BLaER1 treated with 17β-estradiol and CSF1 and Interleukin-3, amounts not matched to agents 10 nM and 100 nM (cell line): ENCODE data around the gene POU6F1.
"Not testable (repeated sequence)": the region's sequence is repeated elsewhere in the genome, so short reads cannot be mapped to it uniquely, and the experiment has no call there.

Experiments used
- H3K27ac ChIP-seq, 11 experiments: shearing (Covaris generic); formaldehyde crosslinking; 2 replicates each; pipeline ENCODE4 v1.8.1; 2022
- H3K27me3 ChIP-seq, 11 experiments: shearing (Covaris generic); formaldehyde crosslinking; 2 replicates each; pipeline ENCODE4 v1.8.1; 2022
- H3K36me3 ChIP-seq, 11 experiments: shearing (Covaris generic); formaldehyde crosslinking; 2 replicates each; pipeline ENCODE4 v1.8.1; 2022
- H3K4me1 ChIP-seq, 10 experiments: shearing (Covaris generic); formaldehyde crosslinking; 2 replicates each; pipeline ENCODE4 v1.8.1; 2022
- H3K4me2 ChIP-seq, 11 experiments: shearing (Covaris generic); formaldehyde crosslinking; 2 replicates each; pipeline ENCODE4 v1.8.1; 2022
- H3K4me3 ChIP-seq, 10 experiments: shearing (Covaris generic); formaldehyde crosslinking; 2 replicates each; pipeline ENCODE4 v1.8.1; 2022
- H3K9ac ChIP-seq, 11 experiments: shearing (Covaris generic); formaldehyde crosslinking; 2 replicates each; pipeline ENCODE4 v1.8.1; 2022
- H3K9me3 ChIP-seq, 11 experiments: shearing (Covaris generic); formaldehyde crosslinking; replicated peaks in 1 of 11; 2 replicates each; pipeline ENCODE4 v1.8.1; 2022
- H4K20me1 ChIP-seq, 11 experiments: shearing (Covaris generic); formaldehyde crosslinking; 2 replicates each; pipeline ENCODE4 v1.8.1; 2022
- Cebpa-rat ChIP-seq, 11 experiments: shearing (Covaris generic); IDR thresholded peaks; 2 replicates each; pipeline ENCODE4 v1.8.1; 2022

Gene POU6F1

GRCh38 chr12:51238510-51239334 is 20.9 kb upstream of the POU6F1 start, which contains the start of gene DAZAP2:
DAZAP2 (plus strand) TSS chr12:51238826; CDS start chr12:51238908, 82 bp downstream.
- H3K27me3 ChIP-seq, result no peaks in the 10 kb centered on the region
- TF ChIP-seq Cebpa-rat (IDR thresholded peaks at IDR 0.05), result no peak
- H3K9ac ChIP-seq, result peak within 1 kb of the TSS; percentile 97 to 100 (median 99)
- H3K4me3 ChIP-seq, result peak within 1 kb of the TSS; percentile 77 to 97 (median 94)
- peak within 1 kb of the TSS; percentile 82 to 96 (median 94) for H3K4me2 ChIP-seq
- peak within 1 kb of the TSS; percentile 98 to 100 (median 100) for H3K27ac ChIP-seq
- no peaks in the 10 kb centered on the region for H3K9me3 ChIP-seq
- H3K4me1 ChIP-seq, result peaks cover 17 to 49% (median 46%) of the 10 kb centered on the region in 10 experiments
- H3K36me3 ChIP-seq, result peaks cover 35 to 42% (median 40%) of the 10 kb centered on the region in 11 experiments
- H4K20me1 ChIP-seq, result peaks cover 10 to 45% (median 33%) of the 10 kb centered on the region in 11 experiments; a peak in 17 of 22 replicates

DNA sequence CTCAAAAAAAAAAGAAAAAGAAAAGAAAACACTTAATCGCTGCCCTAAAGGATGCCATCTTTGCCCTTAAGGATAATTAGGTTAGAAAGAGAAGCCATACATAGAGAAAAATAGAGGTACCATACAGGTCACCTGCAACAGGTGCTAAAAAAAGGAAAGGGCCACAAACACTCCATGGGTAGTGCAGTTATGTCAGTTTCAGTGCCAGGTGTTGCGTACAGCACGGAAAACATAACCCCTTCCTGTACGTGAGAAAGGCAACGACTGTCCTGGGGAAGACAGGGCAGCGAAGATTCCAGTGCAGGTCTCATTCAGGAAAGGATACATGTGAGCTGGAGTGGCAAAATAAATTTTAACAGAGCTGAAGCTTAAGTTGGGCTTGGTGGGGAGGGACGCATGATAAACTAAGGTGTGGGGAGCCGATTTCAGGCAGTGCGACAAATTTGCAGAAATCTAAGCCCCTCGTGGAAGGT is 20.2 kb upstream of the POU6F1 start:
- peaks cover 29 to 35% (median 33%) of the 10 kb centered on the region in 11 experiments for H3K36me3 ChIP-seq
- H3K4me1 ChIP-seq, result peaks cover 17 to 42% (median 40%) of the 10 kb centered on the region in 10 experiments
- peak overlapping the region in 8 of 11 experiments; percentile 99 to 100 (median 100); a peak in 14 of 22 replicates for H3K27ac ChIP-seq
- H3K9me3 ChIP-seq, result peaks cover 0 to 6% (median 2%) of the 10 kb centered on the region in 11 experiments; a peak in 11 of 22 replicates
- TF ChIP-seq Cebpa-rat (IDR thresholded peaks at IDR 0.05), result no peak
- peak overlapping the region; percentile 77 to 97 (median 94) for H3K4me3 ChIP-seq
- H3K9ac ChIP-seq, result peak overlapping the region; percentile 97 to 100 (median 99)
- H3K4me2 ChIP-seq, result peak overlapping the region; percentile 79 to 96 (median 91)
- peaks cover 10 to 39% (median 30%) of the 10 kb centered on the region in 11 experiments; a peak in 17 of 22 replicates for H4K20me1 ChIP-seq
- no peaks in the 10 kb centered on the region for H3K27me3 ChIP-seq

DNA sequence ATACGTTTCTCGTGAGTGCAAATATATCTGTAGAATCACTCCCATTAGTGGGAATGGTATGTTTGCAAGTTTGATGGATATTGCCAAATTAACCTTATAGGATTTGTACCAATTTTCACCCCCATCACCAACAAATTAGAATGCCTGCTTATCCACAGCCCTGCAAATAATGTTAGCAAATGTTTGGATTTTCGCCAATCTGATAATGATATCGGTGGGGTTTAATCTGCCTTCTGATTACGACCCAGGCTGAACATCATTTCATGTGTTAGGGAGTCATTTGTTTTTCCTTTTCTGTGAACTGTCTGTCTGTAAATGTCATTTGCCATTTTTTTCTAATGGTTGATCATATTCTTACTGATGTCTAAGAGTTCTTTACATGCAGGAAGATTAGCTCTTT is 16.7 kb upstream of the POU6F1 start:
- Histone ChIP-seq H3K4me2 (no peak overlapping the region), H3K36me3 (no peaks in the 10 kb centered on the region; a peak in 1 of 22 replicates), H3K27me3 (no peaks in the 10 kb centered on the region), H3K9me3 (peaks cover 0 to 17% (median 8%) of the 10 kb centered on the region in 11 experiments; a peak in 15 of 22 replicates), H3K4me3 (no peak overlapping the region), H3K9ac (no peak overlapping the region), H3K4me1 (peaks cover 6 to 8% (median 7%) of the 10 kb centered on the region in 10 experiments; a peak in 18 of 20 replicates), H3K27ac (no peak overlapping the region), H4K20me1 (peaks cover 0 to 4% (median 3%) of the 10 kb centered on the region in 11 experiments; a peak in 12 of 22 replicates)
- TF ChIP-seq Cebpa-rat (IDR thresholded peaks at IDR 0.05), result no peak

- TF ChIP-seq Cebpa-rat (IDR thresholded peaks at IDR 0.05), result no peak
- Histone ChIP-seq H3K9me3 (peaks cover 0 to 17% (median 8%) of the 10 kb centered on the region in 11 experiments; a peak in 15 of 22 replicates), H3K9ac (no peak overlapping the region), H3K4me1 (no peaks in the 10 kb centered on the region), H3K27ac (no peak overlapping the region), H3K4me3 (no peak overlapping the region), H3K27me3 (no peaks in the 10 kb centered on the region), H3K4me2 (no peak overlapping the region), H3K36me3 (no peaks in the 10 kb centered on the region), H4K20me1 (no peaks in the 10 kb centered on the region)
Measured at GRCh38 chr12:51232642-51233041, 14.8 kb upstream of the POU6F1 start.

DNA sequence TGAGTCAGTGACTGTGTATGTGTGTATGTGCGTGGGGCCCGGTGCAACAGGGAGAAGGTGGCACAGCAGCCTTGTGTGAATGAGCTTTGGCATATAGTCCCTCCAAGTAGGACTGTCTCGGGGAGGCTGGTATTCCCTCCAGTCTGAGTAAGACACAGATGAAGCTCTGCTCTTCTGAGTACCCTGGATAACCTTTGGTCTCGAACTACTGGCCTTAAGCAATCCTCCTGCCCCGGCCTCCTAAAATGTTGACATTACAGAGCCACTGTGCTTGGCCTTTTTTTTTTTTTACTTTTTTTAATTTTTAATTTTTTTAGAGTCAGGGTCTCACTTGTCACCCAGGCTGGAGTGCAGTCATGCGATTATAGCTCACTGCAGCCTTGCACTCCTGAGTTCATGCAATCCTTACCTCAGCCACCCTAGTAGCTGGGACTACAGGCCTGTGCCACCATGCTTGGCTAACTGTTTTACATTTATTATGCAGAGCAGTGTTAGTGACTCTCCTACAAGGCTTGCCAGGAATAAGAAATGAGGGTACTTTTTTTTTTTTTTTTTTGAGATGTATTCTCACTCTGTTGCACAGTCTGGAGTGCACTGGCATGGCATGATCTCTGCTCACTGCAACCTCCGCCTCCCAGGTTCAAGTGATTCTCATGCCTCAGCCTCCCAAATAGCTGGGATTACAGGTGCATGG is 11.4 kb upstream of the POU6F1 start:
- no peaks in the 10 kb centered on the region for H4K20me1 ChIP-seq
- no peak overlapping the region for H3K9ac ChIP-seq
- H3K4me3 ChIP-seq, result no peak overlapping the region
- H3K4me2 ChIP-seq, result no peak overlapping the region
- no peak for TF ChIP-seq Cebpa-rat (IDR thresholded peaks at IDR 0.05)
- H3K27me3 ChIP-seq, result no peaks in the 10 kb centered on the region
- H3K4me1 ChIP-seq, result no peaks in the 10 kb centered on the region
- peaks cover 0 to 17% (median 8%) of the 10 kb centered on the region in 11 experiments; a peak in 15 of 22 replicates for H3K9me3 ChIP-seq
- no peaks in the 10 kb centered on the region for H3K36me3 ChIP-seq
- H3K27ac ChIP-seq, result no peak overlapping the region

- no peak overlapping the region for H3K27ac ChIP-seq
- no peaks in the 10 kb centered on the region for H3K36me3 ChIP-seq
- H4K20me1 ChIP-seq, result no peaks in the 10 kb centered on the region
- no peaks in the 10 kb centered on the region for H3K27me3 ChIP-seq
- no peaks in the 10 kb centered on the region for H3K4me1 ChIP-seq
- TF ChIP-seq Cebpa-rat (IDR thresholded peaks at IDR 0.05), result no peak
- no peak overlapping the region for H3K4me2 ChIP-seq
- H3K9ac ChIP-seq, result no peak overlapping the region
- peaks cover 0 to 10% (median 6%) of the 10 kb centered on the region in 11 experiments; a peak in 15 of 22 replicates for H3K9me3 ChIP-seq
- no peak overlapping the region for H3K4me3 ChIP-seq
Measured at GRCh38 chr12:51227962-51228361, 10.1 kb upstream of the POU6F1 start.

DNA sequence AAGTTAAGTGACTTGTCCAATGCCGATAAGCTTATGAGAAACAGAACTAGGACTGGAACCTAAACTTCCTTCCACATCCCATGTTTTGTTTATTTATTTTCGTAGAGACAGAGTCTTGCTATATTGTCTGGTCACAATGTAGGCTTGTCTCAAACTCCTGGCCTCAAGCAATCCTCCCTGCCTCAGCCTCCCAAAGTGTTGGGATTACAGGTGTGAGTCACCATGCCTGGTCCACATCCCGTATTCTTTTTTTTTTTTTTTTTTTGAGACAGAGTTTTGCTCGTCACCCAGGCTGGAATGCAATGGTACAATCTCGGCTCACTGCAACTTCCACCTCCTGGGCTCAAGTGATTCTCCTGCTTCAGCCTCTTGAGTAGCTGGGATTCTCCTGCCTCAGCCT is 9.2 kb upstream of the POU6F1 start:
- H3K4me1 ChIP-seq, H3K4me2 ChIP-seq, H3K9ac ChIP-seq: not testable (repeated sequence)

DNA sequence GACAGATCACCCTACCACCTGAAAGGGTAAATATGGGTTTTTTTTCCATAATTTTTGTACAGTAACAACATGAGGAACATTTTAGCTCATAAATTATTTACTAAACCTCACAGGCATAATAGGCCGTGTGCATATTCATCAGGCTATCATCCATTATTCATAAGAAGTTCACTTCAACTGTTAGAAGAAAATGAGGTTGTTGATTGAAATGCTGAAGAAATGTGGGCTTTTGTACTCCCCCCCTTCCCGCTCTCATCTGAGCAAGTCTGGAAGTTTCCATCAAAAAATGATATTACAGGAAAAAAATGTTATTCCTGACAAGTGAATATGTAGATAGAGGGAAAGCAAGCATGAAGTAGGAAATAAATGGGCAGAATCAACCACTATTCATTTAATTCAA is 7.9 kb upstream of the POU6F1 start:
- Histone ChIP-seq H3K4me1 (no peaks in the 10 kb centered on the region), H3K27me3 (no peaks in the 10 kb centered on the region), H4K20me1 (no peaks in the 10 kb centered on the region), H3K9me3 (no peaks in the 10 kb centered on the region), H3K36me3 (no peaks in the 10 kb centered on the region), H3K4me2 (no peak overlapping the region), H3K27ac (no peak overlapping the region), H3K9ac (no peak overlapping the region), H3K4me3 (no peak overlapping the region)
- TF ChIP-seq Cebpa-rat (IDR thresholded peaks at IDR 0.05), result no peak

More for the DNA sequence above, 9.2 kb upstream of the POU6F1 start:
- H3K36me3 ChIP-seq, H3K27me3 ChIP-seq, H3K9me3 ChIP-seq, H3K27ac ChIP-seq, H3K4me3 ChIP-seq, H4K20me1 ChIP-seq: not testable (repeated sequence)

DNA sequence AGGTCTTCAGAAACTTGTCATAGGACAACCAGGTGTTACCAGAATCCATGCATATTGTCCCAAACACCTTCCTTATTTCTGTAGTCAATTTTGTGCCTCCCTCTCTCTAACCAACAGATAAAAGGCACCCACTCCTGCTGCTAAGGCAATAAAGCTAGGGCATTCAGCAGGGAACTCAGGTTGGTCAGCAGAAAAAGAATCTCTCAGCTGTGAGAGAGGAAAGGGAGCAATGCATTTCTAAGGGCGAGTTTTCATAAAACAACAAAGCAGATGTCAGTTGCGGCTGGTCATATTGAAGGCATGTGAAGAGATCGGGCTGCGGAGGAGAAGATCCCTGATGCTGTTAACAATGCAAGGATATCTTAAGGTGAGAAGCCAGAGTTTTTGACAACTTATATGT is 7.4 kb upstream of the POU6F1 start:
- Histone ChIP-seq H4K20me1 (no peaks in the 10 kb centered on the region), H3K27me3 (no peaks in the 10 kb centered on the region), H3K9me3 (no peaks in the 10 kb centered on the region), H3K4me2 (no peak overlapping the region), H3K4me1 (no peaks in the 10 kb centered on the region), H3K36me3 (no peaks in the 10 kb centered on the region), H3K9ac (no peak overlapping the region), H3K4me3 (no peak overlapping the region), H3K27ac (no peak overlapping the region)
- TF ChIP-seq Cebpa-rat (IDR thresholded peaks at IDR 0.05), result no peak
